Transverse colon (tissue), 4 donors: Measurements from ENCODE around the gene LYPD4. TPM values are rescaled to one million over a fixed set of nuclear protein-coding genes. Genes with fewer than 3 reads are reported as not detected.

ENCODE experiments used
- DNase-seq: peaks from one replicate; pipeline ENCODE4 v3.0.0-alpha.2; 2019
- H3K27ac ChIP-seq, 4 donors: fragments of 200-600 bp; sonication (generic); 2 replicates each; pipeline ENCODE4 v1.5.1; 2016 to 2018; ENCODE audit warnings: inconsistent platforms in 4 of 4
- H3K27me3 ChIP-seq: fragments of 200-600 bp; sonication (generic); 2 replicates; pipeline ENCODE4 v1.5.1; 2017; ENCODE audit warnings: inconsistent platforms
- H3K36me3 ChIP-seq, 4 donors: fragments of 200-600 bp; sonication (generic); 2 replicates each; pipeline ENCODE4 v1.5.1; 2017 to 2019; ENCODE audit warnings: inconsistent platforms in 4 of 4
- H3K4me1 ChIP-seq, 4 donors: fragments of 200-600 bp; sonication (generic); 2 replicates each; pipeline ENCODE4 v1.5.1; 2017 to 2020; ENCODE audit warnings: inconsistent platforms in 4 of 4
- H3K4me3 ChIP-seq, 4 donors: fragments of 200-600 bp; sonication (generic); 1 replicate in 1 of 4; 2 replicates in 3 of 4; pipeline versions ENCODE4 v1.5.1 to v1.6.1; 2017 to 2019; ENCODE audit warnings: inconsistent platforms in 4 of 4
- H3K9me3 ChIP-seq, 2 donors: fragments of 200-600 bp; sonication (generic); 2 replicates each; pipeline ENCODE4 v1.5.1; 2017 to 2019; ENCODE audit warnings: inconsistent platforms in 2 of 2
- CTCF ChIP-seq, 5 experiments: fragments of 200-600 bp in 3 of 5; fragments of 450-650 bp in 2 of 5; sonication (generic) in 3 of 5; IDR thresholded peaks; 1 replicate in 2 of 5; 2 replicates in 3 of 5; pipeline ENCODE4 v1.5.1; 2016 to 2017; ENCODE audit warnings: antibody characterized with exemption in 5 of 5, inconsistent platforms in 3 of 5, mild to moderate bottlenecking in 2 of 5, moderate library complexity in 1 of 5
- EP300 ChIP-seq: sonication (generic); formaldehyde crosslinking; IDR thresholded peaks from one replicate; pipeline ENCODE4 v1.6.1; 2017; ENCODE audit warnings: antibody characterized with exemption, low read depth
- POLR2A ChIP-seq: fragments of 450-650 bp; IDR thresholded peaks from one replicate; pipeline ENCODE4 v1.6.1; 2016; ENCODE audit warnings: antibody characterized with exemption, mild to moderate bottlenecking, moderate library complexity
- POLR2AphosphoS5 ChIP-seq, 3 donors: sonication (generic); formaldehyde crosslinking; IDR thresholded peaks; one replicate each; pipeline ENCODE4 v1.6.1; 2016; ENCODE audit warnings: antibody characterized with exemption in 3 of 3
- WGBS, 2 donors: methylation state at CpG; one replicate each; pipeline ENCODE4 v1.1.5; 2018; ENCODE audit warnings: low coverage in 1 of 2; 5-methylcytosine and 5-hydroxymethylcytosine counted together
- in situ Hi-C, 4 donors: fragments of 200-750 bp; cut with MboI; loops; one replicate each; pipeline versions ENCODE4 v1.15.0 to v1.15.1; 2017; ENCODE audit warnings: low sequenced_read_pairs in 3 of 4, low pct_ligation_motif_present in 1 of 4, low pct_unique_long_range_greater_than_20kb in 1 of 4
- intact Hi-C: fragments of 100-400 bp; cut with DNase I; formaldehyde crosslinking; loops from one replicate; pipeline ENCODE4 v1.15.1; 2023; ENCODE audit warnings: low total_unique reads
- total RNA-seq, 4 donors: library from RNA; depleted of rRNA; stranded (reverse); fragments of >200 nt; gene quantifications; one replicate each; pipeline ENCODE4 v1.1.0, GENCODE V29; 2016

Gene LYPD4
- total RNA-seq, 4 donors from 2014 or later = not detected

GRCh38 chr19:41889896-41890295 is 45.4 kb upstream of the LYPD4 start:
- intact Hi-C loops = no loop called here
- 80 to 91% methylated on average over 1 to 8 of the region's 8 CpGs for WGBS, 2 donors
- no peak overlapping the region for H3K27ac ChIP-seq
- H3K27me3 ChIP-seq = no peaks in the 10 kb centered on the region
- peaks cover 20 to 36% (median 26%) of the 10 kb centered on the region in 4 donors for H3K4me1 ChIP-seq
- in situ Hi-C loops = no loop called here
- peaks cover 0 to 12% (median 6%) of the 10 kb centered on the region in 4 donors for H3K36me3 ChIP-seq
- H3K9me3 ChIP-seq = no peaks in the 10 kb centered on the region
- TF ChIP-seq POLR2AphosphoS5 (IDR thresholded peaks at IDR 0.05) = no peak
- no peak for TF ChIP-seq CTCF (IDR thresholded peaks at IDR 0.05)
- TF ChIP-seq POLR2A = no peak
- no peak for TF ChIP-seq EP300
- no peak for DNase-seq
- no peak overlapping the region for H3K4me3 ChIP-seq

GRCh38 chr19:41888926-41889325 is 44.4 kb upstream of the LYPD4 start:
- Histone ChIP-seq H3K9me3 (no peaks in the 10 kb centered on the region), H3K4me1 (peaks cover 23 to 41% (median 31%) of the 10 kb centered on the region in 4 donors), H3K4me3 (no peak overlapping the region), H3K27me3 (no peaks in the 10 kb centered on the region), H3K36me3 (peaks cover 0 to 12% (median 4%) of the 10 kb centered on the region in 4 donors), H3K27ac (no peak overlapping the region)
- in situ Hi-C loops = no loop called here
- intact Hi-C loops = no loop called here
- TF ChIP-seq EP300 (no peak), POLR2AphosphoS5 (IDR thresholded peaks at IDR 0.05) (no peak), CTCF (IDR thresholded peaks at IDR 0.05) (no peak), POLR2A (no peak)
- WGBS, 2 donors = 95% methylated on average over 12 of the region's 12 CpGs; no CpG with 5 or more reads in 1 of the 2 donors
- DNase-seq = no peak

- 24 to 30% methylated on average over 5 to 17 of the region's 17 CpGs for WGBS, 2 donors
- Histone ChIP-seq H3K27me3 (no peaks in the 10 kb centered on the region), H3K4me1 (peaks cover 23 to 41% (median 33%) of the 10 kb centered on the region in 4 donors), H3K27ac (peak overlapping the region; percentile 56 to 91 (median 60)), H3K4me3 (peak overlapping the region in 1 of 4 donors; percentile 31), H3K9me3 (no peaks in the 10 kb centered on the region), H3K36me3 (peaks cover 0 to 12% (median 4%) of the 10 kb centered on the region in 4 donors)
- intact Hi-C loops (no loop called here), in situ Hi-C loops (no loop called here)
- peak in 3 of 5 experiments; percentile 14 to 57 (median 14) for TF ChIP-seq CTCF (IDR thresholded peaks at IDR 0.05)
- no peak for TF ChIP-seq POLR2A
- peak; percentile 77 for DNase-seq
These were observed 43.4 kb upstream of the LYPD4 start for GRCh38 chr19:41887711-41888382.

GRCh38 chr19:41886761-41887710 is 42.6 kb upstream of the LYPD4 start:
- Histone ChIP-seq H3K27ac (peak overlapping the region; percentile 56 to 91 (median 60)), H3K36me3 (peaks cover 0 to 12% (median 4%) of the 10 kb centered on the region in 4 donors), H3K4me3 (peak overlapping the region in 1 of 4 donors; percentile 31), H3K9me3 (no peaks in the 10 kb centered on the region), H3K4me1 (peaks cover 23 to 48% (median 38%) of the 10 kb centered on the region in 4 donors), H3K27me3 (no peaks in the 10 kb centered on the region)
- TF ChIP-seq POLR2AphosphoS5 (IDR thresholded peaks at IDR 0.05) (peak in 2 of 3 donors; percentile 3), POLR2A (peak; percentile 28), EP300 (no peak), CTCF (IDR thresholded peaks at IDR 0.05) (no peak)
- in situ Hi-C loops = no loop called here
- peak; percentile 51 for DNase-seq
- intact Hi-C loops = no loop called here
- WGBS, 2 donors = 45 to 59% methylated on average over 8 to 13 of the region's 13 CpGs
